ENCODE results near the gene PTPRM.

DNA sequence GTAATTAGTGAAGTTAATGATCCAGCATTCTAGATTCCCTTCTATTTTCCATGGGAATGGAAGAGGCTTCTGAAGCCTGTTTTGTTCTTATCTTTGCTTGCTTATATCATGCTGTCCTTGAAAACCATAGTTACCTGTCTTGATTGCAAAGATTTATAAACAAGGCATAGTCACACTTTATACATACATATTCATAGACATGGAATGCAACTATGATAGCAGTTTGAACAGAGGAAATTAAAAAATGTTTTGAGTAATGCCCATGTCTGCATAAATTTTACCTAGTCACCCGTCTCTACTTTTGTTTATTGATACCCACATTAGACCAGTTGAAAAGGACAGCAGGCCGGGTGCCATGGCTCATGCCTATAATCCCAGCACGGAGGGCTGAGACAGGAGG lies 289.0 kb downstream of the PTPRM start:
- TF ChIP-seq POLR2A (IDR thresholded peaks at IDR 0.05), result no peak
- TF ChIP-seq, protein P1, sequence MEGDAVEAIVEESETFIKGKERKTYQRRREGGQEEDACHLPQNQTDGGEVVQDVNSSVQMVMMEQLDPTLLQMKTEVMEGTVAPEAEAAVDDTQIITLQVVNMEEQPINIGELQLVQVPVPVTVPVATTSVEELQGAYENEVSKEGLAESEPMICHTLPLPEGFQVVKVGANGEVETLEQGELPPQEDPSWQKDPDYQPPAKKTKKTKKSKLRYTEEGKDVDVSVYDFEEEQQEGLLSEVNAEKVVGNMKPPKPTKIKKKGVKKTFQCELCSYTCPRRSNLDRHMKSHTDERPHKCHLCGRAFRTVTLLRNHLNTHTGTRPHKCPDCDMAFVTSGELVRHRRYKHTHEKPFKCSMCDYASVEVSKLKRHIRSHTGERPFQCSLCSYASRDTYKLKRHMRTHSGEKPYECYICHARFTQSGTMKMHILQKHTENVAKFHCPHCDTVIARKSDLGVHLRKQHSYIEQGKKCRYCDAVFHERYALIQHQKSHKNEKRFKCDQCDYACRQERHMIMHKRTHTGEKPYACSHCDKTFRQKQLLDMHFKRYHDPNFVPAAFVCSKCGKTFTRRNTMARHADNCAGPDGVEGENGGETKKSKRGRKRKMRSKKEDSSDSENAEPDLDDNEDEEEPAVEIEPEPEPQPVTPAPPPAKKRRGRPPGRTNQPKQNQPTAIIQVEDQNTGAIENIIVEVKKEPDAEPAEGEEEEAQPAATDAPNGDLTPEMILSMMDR (IDR thresholded peaks at IDR 0.05), result no peak
